ENCODE results near the gene HPF1.

Gene HPF1

DNA sequence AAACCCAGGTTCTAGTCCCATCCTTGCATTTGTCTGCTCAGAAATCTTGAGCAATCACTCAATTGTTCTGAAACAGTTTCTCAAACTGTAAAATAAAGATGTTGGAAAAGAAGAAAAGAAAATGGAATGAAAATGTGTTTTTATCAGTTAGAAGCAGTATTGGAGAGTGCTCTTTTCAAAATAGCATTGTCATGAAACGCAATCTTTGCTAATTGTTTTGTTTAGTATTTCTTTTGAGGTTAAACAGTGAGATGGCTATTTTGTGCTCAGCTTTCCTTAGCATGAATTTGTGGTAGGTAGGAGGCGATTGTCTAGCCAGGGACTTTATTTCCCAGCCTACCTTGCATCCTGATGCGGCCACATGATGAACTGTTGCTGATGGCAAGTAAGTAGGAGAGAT lies 10.6 kb upstream of the HPF1 start:
- no peak for DNase-seq (ENCODE audit: low spot score)
- TF ChIP-seq, protein P1, sequence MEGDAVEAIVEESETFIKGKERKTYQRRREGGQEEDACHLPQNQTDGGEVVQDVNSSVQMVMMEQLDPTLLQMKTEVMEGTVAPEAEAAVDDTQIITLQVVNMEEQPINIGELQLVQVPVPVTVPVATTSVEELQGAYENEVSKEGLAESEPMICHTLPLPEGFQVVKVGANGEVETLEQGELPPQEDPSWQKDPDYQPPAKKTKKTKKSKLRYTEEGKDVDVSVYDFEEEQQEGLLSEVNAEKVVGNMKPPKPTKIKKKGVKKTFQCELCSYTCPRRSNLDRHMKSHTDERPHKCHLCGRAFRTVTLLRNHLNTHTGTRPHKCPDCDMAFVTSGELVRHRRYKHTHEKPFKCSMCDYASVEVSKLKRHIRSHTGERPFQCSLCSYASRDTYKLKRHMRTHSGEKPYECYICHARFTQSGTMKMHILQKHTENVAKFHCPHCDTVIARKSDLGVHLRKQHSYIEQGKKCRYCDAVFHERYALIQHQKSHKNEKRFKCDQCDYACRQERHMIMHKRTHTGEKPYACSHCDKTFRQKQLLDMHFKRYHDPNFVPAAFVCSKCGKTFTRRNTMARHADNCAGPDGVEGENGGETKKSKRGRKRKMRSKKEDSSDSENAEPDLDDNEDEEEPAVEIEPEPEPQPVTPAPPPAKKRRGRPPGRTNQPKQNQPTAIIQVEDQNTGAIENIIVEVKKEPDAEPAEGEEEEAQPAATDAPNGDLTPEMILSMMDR (IDR thresholded peaks at IDR 0.05; ENCODE audit: borderline replicate concordance, control extremely low read depth, extremely low read depth, insufficient read depth, missing control alignments), result no peak
- in situ Hi-C loops (cut with MboI; ENCODE audit: low sequenced_read_pairs, unreplicated experiment), result no loop called here

DNA sequence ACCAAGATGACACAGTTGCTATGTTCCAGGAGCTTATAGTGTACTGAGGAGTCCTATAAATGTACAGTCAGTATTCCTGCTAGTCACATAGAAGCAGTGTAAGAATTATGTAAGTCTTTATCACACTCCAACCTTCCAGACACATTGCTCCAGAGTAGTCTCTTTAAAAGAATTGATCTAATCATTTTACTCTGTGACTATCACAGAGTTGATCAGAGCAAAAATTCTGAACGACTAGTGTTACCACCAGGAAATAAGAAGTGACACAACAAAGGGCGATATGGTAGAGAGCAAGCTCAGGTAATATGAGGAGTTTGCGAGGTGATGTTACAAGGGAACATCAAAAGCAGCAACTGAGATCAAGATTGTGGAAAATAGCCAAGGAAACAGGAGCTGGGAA lies 9.0 kb upstream of the HPF1 start:
- in situ Hi-C loops (cut with MboI; ENCODE audit: low sequenced_read_pairs, unreplicated experiment), result no loop called here
- TF ChIP-seq, protein P1 (IDR thresholded peaks at IDR 0.05; ENCODE audit: borderline replicate concordance, control extremely low read depth, extremely low read depth, insufficient read depth, missing control alignments), result no peak
- DNase-seq (ENCODE audit: low spot score), result no peak

DNA sequence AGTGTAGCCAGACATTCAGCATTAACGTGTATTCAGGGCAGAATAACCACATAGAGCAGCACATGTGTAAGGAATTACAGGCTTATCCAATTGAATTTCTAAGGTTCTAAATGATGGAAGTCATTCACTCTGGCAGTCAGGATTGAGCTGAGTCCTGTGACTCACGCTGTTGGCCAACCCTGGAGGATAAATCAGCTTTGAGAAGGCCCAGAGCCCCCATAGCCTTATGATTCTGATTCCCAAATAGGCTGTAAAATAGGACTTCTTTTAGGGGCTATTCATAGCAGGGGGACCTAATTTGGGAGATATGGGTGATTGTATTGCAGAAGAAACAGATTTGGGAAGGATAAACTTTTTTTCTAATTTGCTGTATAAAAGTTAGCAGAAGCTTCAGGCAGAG lies 8.1 kb upstream of the HPF1 start:
- TF ChIP-seq, protein P1 (IDR thresholded peaks at IDR 0.05; ENCODE audit: borderline replicate concordance, control extremely low read depth, extremely low read depth, insufficient read depth, missing control alignments), result no peak
- DNase-seq (ENCODE audit: low spot score), result no peak
- in situ Hi-C loops (cut with MboI; ENCODE audit: low sequenced_read_pairs, unreplicated experiment), result no loop called here

DNA sequence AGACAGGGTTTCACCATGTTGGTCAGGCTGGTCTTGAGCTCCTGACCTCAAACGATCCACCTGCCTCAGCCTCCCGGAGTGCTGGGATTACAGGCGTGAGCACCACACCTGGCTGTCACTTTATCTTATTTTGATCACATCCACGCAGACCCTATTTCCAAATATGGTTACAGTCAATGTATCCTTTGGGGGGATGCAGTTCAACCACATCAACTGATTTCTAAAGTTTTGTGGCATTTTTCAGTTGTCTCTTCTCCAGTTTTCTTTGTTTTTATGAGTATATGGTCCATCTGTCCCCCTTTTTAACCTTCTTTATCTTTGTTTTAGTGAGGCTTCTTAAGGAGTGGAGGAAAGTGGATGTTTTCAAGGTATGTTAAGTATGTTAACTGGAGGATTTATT lies 4.1 kb upstream of the HPF1 start:
- TF ChIP-seq, protein P1 (IDR thresholded peaks at IDR 0.05; ENCODE audit: borderline replicate concordance, control extremely low read depth, extremely low read depth, insufficient read depth, missing control alignments), result no peak
- DNase-seq (ENCODE audit: low spot score), result no peak

DNA sequence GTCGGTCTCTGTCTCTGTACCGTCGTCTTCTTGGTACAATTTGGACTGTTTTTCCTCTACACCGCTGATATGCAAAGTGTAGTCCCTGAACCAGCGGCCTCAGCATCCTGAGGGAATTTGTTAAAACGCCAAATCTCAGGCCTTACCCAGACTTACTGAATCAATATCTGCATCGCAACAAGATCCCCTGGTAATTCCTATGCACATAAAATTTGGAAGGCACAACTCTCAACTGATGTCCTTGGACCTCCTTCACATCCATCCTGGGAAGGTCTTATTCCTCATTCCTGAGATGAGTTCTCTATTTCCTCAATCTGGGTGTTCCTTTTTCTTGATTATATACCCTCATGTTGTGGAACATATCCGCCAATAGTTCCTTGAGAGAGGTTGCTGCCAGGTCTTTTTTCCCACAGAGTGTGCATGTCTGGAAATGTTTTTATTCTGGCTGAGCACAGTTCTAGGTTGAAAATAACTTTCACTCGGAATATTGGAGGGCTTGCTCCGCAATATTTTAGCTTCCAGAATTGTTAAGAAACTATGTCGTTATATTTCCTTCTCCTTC lies 738 bp upstream of the HPF1 start:
- DNase-seq (ENCODE audit: low spot score), result no peak
- in situ Hi-C loops (cut with MboI; ENCODE audit: low sequenced_read_pairs, unreplicated experiment), result no loop called here
- TF ChIP-seq, protein P1 (IDR thresholded peaks at IDR 0.05; ENCODE audit: borderline replicate concordance, control extremely low read depth, extremely low read depth, insufficient read depth, missing control alignments), result no peak

More for the DNA sequence above, 4.1 kb upstream of the HPF1 start:
- in situ Hi-C loops (cut with MboI; ENCODE audit: low sequenced_read_pairs, unreplicated experiment), result no loop called here

DNA sequence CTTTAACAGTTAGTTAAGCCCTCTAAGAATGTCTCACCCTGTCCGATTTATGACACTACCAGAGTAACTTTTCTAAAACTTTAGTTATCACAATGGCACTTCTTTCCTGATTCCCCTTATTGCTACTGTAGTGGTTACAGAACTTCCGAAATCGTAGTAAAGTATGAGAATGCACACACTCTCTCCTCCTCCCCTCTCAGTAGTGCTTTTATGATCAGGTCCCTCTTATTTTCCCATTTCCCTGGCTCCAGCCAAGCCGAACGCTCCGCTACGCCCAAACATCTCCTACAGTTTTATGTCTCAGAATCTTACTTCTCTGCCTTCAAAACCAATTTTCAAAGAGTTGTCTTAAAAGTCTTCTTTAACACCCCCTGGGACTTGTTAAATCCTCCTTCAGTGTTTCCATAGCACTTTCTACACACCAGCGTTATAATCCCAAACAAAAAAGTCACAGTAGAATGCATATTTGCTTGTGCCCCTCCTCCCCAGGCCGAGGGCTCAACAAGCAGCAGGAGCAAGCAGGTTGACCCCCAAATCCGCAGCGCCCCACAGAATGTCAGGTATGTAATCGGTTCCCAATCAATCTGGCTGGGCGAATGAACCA lies 671 bp downstream of the HPF1 start:
- in situ Hi-C loops (cut with MboI; ENCODE audit: low sequenced_read_pairs, unreplicated experiment), result no loop called here
- TF ChIP-seq, protein P1 (IDR thresholded peaks at IDR 0.05; ENCODE audit: borderline replicate concordance, control extremely low read depth, extremely low read depth, insufficient read depth, missing control alignments), result no peak
- DNase-seq (ENCODE audit: low spot score), result no peak
